ENCODE data around the gene PAPPA2.

PAPPA2 gene

GRCh38 chr1:176567190-176567794 lies 104.3 kb downstream of the PAPPA2 start:
- Histone ChIP-seq H3K4me1 (no peaks in the 10 kb centered on the region), H3K4me3 (no peak overlapping the region), H3K9me3 (no peaks in the 10 kb centered on the region), H3K27me3 (ENCODE audit: low read depth) (no peaks in the 10 kb centered on the region), H3K36me3 (replicated peaks) (no peaks in the 10 kb centered on the region)
- DNase-seq (ENCODE audit: low spot score in 2 of 2) = no peak
- in situ Hi-C loops (cut with MboI; ENCODE audit: low sequenced_read_pairs) = no loop called here

- no peaks in the 10 kb centered on the region for H3K4me1 ChIP-seq
- H3K4me3 ChIP-seq = no peak overlapping the region
- in situ Hi-C loops (cut with MboI; ENCODE audit: low sequenced_read_pairs) = no loop called here
- no peaks in the 10 kb centered on the region for H3K9me3 ChIP-seq
- no peaks in the 10 kb centered on the region for H3K36me3 ChIP-seq (replicated peaks)
- no peaks in the 10 kb centered on the region for H3K27me3 ChIP-seq (ENCODE audit: low read depth)
- DNase-seq (ENCODE audit: low spot score in 2 of 2) = no peak
These were observed 105.2 kb downstream of the PAPPA2 start for GRCh38 chr1:176568185-176568584.

GRCh38 chr1:176574756-176575155 lies 111.8 kb downstream of the PAPPA2 start:
- in situ Hi-C loops (cut with MboI; ENCODE audit: low sequenced_read_pairs) = no loop called here
- Histone ChIP-seq H3K4me3 (no peak overlapping the region), H3K36me3 (replicated peaks) (no peaks in the 10 kb centered on the region), H3K27me3 (ENCODE audit: low read depth) (no peaks in the 10 kb centered on the region), H3K4me1 (no peaks in the 10 kb centered on the region), H3K9me3 (no peaks in the 10 kb centered on the region)
- no peak for DNase-seq (ENCODE audit: low spot score in 2 of 2)

GRCh38 chr1:176575991-176576390 lies 113.0 kb downstream of the PAPPA2 start:
- Histone ChIP-seq H3K4me3 (no peak overlapping the region), H3K27me3 (ENCODE audit: low read depth) (no peaks in the 10 kb centered on the region), H3K4me1 (no peaks in the 10 kb centered on the region; the same call in 1 of the 2 replicates), H3K9me3 (no peaks in the 10 kb centered on the region), H3K36me3 (replicated peaks) (no peaks in the 10 kb centered on the region)
- DNase-seq (ENCODE audit: low spot score in 2 of 2) = no peak
- in situ Hi-C loops (cut with MboI; ENCODE audit: low sequenced_read_pairs) = no loop called here

GRCh38 chr1:176576670-176577069 lies 113.7 kb downstream of the PAPPA2 start:
- Histone ChIP-seq H3K4me3 (no peak overlapping the region), H3K9me3 (no peaks in the 10 kb centered on the region), H3K4me1 (peaks cover 4% of the 10 kb centered on the region; the same call in 1 of the 2 replicates), H3K27me3 (ENCODE audit: low read depth) (no peaks in the 10 kb centered on the region), H3K36me3 (replicated peaks) (no peaks in the 10 kb centered on the region)
- in situ Hi-C loops (cut with MboI; ENCODE audit: low sequenced_read_pairs) = no loop called here
- no peak for DNase-seq (ENCODE audit: low spot score in 2 of 2)

GRCh38 chr1:176577646-176578197 lies 114.7 kb downstream of the PAPPA2 start:
- no peak for DNase-seq (ENCODE audit: low spot score in 2 of 2)
- H3K9me3 ChIP-seq = no peaks in the 10 kb centered on the region
- H3K4me1 ChIP-seq = peaks cover 4% of the 10 kb centered on the region; the same call in 1 of the 2 replicates
- H3K36me3 ChIP-seq (replicated peaks) = no peaks in the 10 kb centered on the region
- no peaks in the 10 kb centered on the region for H3K27me3 ChIP-seq (ENCODE audit: low read depth)
- in situ Hi-C loops (cut with MboI; ENCODE audit: low sequenced_read_pairs) = no loop called here
- H3K4me3 ChIP-seq = no peak overlapping the region

GRCh38 chr1:176579087-176579486 lies 116.1 kb downstream of the PAPPA2 start:
- Histone ChIP-seq H3K9me3 (no peaks in the 10 kb centered on the region), H3K4me1 (peaks cover 4% of the 10 kb centered on the region; the same call in 1 of the 2 replicates), H3K36me3 (replicated peaks) (no peaks in the 10 kb centered on the region), H3K4me3 (no peak overlapping the region), H3K27me3 (ENCODE audit: low read depth) (no peaks in the 10 kb centered on the region)
- in situ Hi-C loops (cut with MboI; ENCODE audit: low sequenced_read_pairs) = no loop called here
- no peak for DNase-seq (ENCODE audit: low spot score in 2 of 2)

- no peak for DNase-seq (ENCODE audit: low spot score in 2 of 2)
- H3K9me3 ChIP-seq = no peaks in the 10 kb centered on the region
- no peaks in the 10 kb centered on the region for H3K27me3 ChIP-seq (ENCODE audit: low read depth)
- no peak overlapping the region for H3K4me3 ChIP-seq
- no peaks in the 10 kb centered on the region for H3K36me3 ChIP-seq (replicated peaks)
- in situ Hi-C loops (cut with MboI; ENCODE audit: low sequenced_read_pairs) = no loop called here
- no peaks in the 10 kb centered on the region for H3K4me1 ChIP-seq
These were observed 132.2 kb downstream of the PAPPA2 start for GRCh38 chr1:176595217-176595616.

GRCh38 chr1:176601348-176601747 lies 138.4 kb downstream of the PAPPA2 start:
- no peak overlapping the region for H3K4me3 ChIP-seq
- no peaks in the 10 kb centered on the region for H3K36me3 ChIP-seq (replicated peaks)
- no peaks in the 10 kb centered on the region for H3K4me1 ChIP-seq
- no peak for DNase-seq (ENCODE audit: low spot score in 2 of 2)
- no peaks in the 10 kb centered on the region for H3K9me3 ChIP-seq
- no peaks in the 10 kb centered on the region for H3K27me3 ChIP-seq (ENCODE audit: low read depth)
- in situ Hi-C loops (cut with MboI; ENCODE audit: low sequenced_read_pairs) = no loop called here

- no peaks in the 10 kb centered on the region for H3K27me3 ChIP-seq (ENCODE audit: low read depth)
- no peaks in the 10 kb centered on the region for H3K36me3 ChIP-seq (replicated peaks)
- no peak overlapping the region for H3K4me3 ChIP-seq
- DNase-seq (ENCODE audit: low spot score in 2 of 2) = no peak
- no peaks in the 10 kb centered on the region for H3K9me3 ChIP-seq
- H3K4me1 ChIP-seq = no peaks in the 10 kb centered on the region
- in situ Hi-C loops (cut with MboI; ENCODE audit: low sequenced_read_pairs) = no loop called here
These were observed 139.5 kb downstream of the PAPPA2 start for GRCh38 chr1:176602388-176603004.

- Histone ChIP-seq H3K9me3 (no peaks in the 10 kb centered on the region), H3K36me3 (replicated peaks) (no peaks in the 10 kb centered on the region), H3K4me1 (no peaks in the 10 kb centered on the region), H3K27me3 (ENCODE audit: low read depth) (no peaks in the 10 kb centered on the region), H3K4me3 (no peak overlapping the region)
- DNase-seq (ENCODE audit: low spot score in 2 of 2) = no peak
- in situ Hi-C loops (cut with MboI; ENCODE audit: low sequenced_read_pairs) = no loop called here
These were observed 140.7 kb downstream of the PAPPA2 start for GRCh38 chr1:176603696-176604095.

GRCh38 chr1:176604461-176604860 lies 141.5 kb downstream of the PAPPA2 start:
- H3K4me1 ChIP-seq = no peaks in the 10 kb centered on the region
- no peak for DNase-seq (ENCODE audit: low spot score in 2 of 2)
- in situ Hi-C loops (cut with MboI; ENCODE audit: low sequenced_read_pairs) = no loop called here
- H3K27me3 ChIP-seq (ENCODE audit: low read depth) = no peaks in the 10 kb centered on the region
- H3K9me3 ChIP-seq = no peaks in the 10 kb centered on the region
- no peak overlapping the region for H3K4me3 ChIP-seq
- no peaks in the 10 kb centered on the region for H3K36me3 ChIP-seq (replicated peaks)

GRCh38 chr1:176605176-176605575 lies 142.2 kb downstream of the PAPPA2 start:
- no peak overlapping the region for H3K4me3 ChIP-seq
- no peaks in the 10 kb centered on the region for H3K36me3 ChIP-seq (replicated peaks)
- no peaks in the 10 kb centered on the region for H3K9me3 ChIP-seq
- in situ Hi-C loops (cut with MboI; ENCODE audit: low sequenced_read_pairs) = no loop called here
- no peaks in the 10 kb centered on the region for H3K27me3 ChIP-seq (ENCODE audit: low read depth)
- H3K4me1 ChIP-seq = no peaks in the 10 kb centered on the region
- no peak for DNase-seq (ENCODE audit: low spot score in 2 of 2)

- no peaks in the 10 kb centered on the region for H3K9me3 ChIP-seq
- H3K4me1 ChIP-seq = no peaks in the 10 kb centered on the region
- H3K4me3 ChIP-seq = no peak overlapping the region
- in situ Hi-C loops (cut with MboI; ENCODE audit: low sequenced_read_pairs) = no loop called here
- no peak for DNase-seq (ENCODE audit: low spot score in 2 of 2)
- no peaks in the 10 kb centered on the region for H3K27me3 ChIP-seq (ENCODE audit: low read depth)
- no peaks in the 10 kb centered on the region for H3K36me3 ChIP-seq (replicated peaks)
These were observed 146.8 kb downstream of the PAPPA2 start for GRCh38 chr1:176609556-176610408.
